Measurements from ENCODE around the gene ZNF777.

GRCh38 chr7:149427096-149427680 is 33.7 kb downstream of the ZNF777 start:
- TF ChIP-seq CTCF (IDR thresholded peaks at IDR 0.05; ENCODE audit: low read length) (no peak), EZH2 (optimal IDR thresholded peaks at IDR 0.05; ENCODE audit: low read depth, low read length) (no peak)
